H1 (cell line): ENCODE measurements around the gene C12orf42. TPM values are rescaled to one million over a fixed set of nuclear protein-coding genes. Genes with fewer than 3 reads are reported as not detected.

Source experiments
- BACH1 ChIP-seq: IDR thresholded peaks from 2 replicates; pipeline ENCODE4 v1.6.1; 2012; ENCODE audit warnings: low read length, improper control_type of control experiment
- CBX5 ChIP-seq: fragments of 300-800, 300-1000 bp; sonication (generic); IDR thresholded peaks from 2 replicates; pipeline ENCODE4 v1.7.1; 2016; ENCODE audit warnings: antibody characterized with exemption, low read length, low read depth
- CHD1 ChIP-seq: IDR thresholded peaks from 2 replicates; pipeline ENCODE4 v1.6.1; 2012; ENCODE audit warnings: low read depth, low read length, improper control_type of control experiment
- CHD7 ChIP-seq: fragments of 300-600 bp; sonication (generic); IDR thresholded peaks from 2 replicates; pipeline ENCODE4 v1.7.1; 2012; ENCODE audit warnings: low read length, moderate library complexity, mild to moderate bottlenecking, inconsistent platforms; ENCODE audit not compliant: insufficient replicate concordance
- CTCF ChIP-seq, 3 experiments: IDR thresholded peaks; 1 replicate in 2 of 3; 2 replicates in 1 of 3; pipeline versions ENCODE4 v1.5.1 to v1.6.1; 2011; ENCODE audit warnings: low read length in 3 of 3, mild to moderate bottlenecking in 3 of 3, inconsistent platforms in 2 of 3, low read depth in 1 of 3, moderate library complexity in 1 of 3; ENCODE audit not compliant: insufficient read depth in 1 of 3; ENCODE audit errors: control extremely low read depth in 1 of 3
- HDAC6 ChIP-seq: IDR thresholded peaks from one replicate; pipeline ENCODE4 v1.7.1; 2012; ENCODE audit warnings: low read depth, mild to moderate bottlenecking, inconsistent platforms, low read length, moderate library complexity
- RBBP5 ChIP-seq: IDR thresholded peaks from 2 replicates; pipeline ENCODE4 v1.7.1; 2012; ENCODE audit warnings: low read depth, mild to moderate bottlenecking, inconsistent platforms, low read length, moderate library complexity, borderline replicate concordance
- SAP30 ChIP-seq: fragments of 300-600 bp; sonication (generic); IDR thresholded peaks from 2 replicates; pipeline ENCODE4 v1.7.1; 2012; ENCODE audit warnings: low read length, moderate library complexity, mild to moderate bottlenecking, inconsistent platforms; ENCODE audit not compliant: insufficient read depth, insufficient replicate concordance
- SIX5 ChIP-seq: IDR thresholded peaks from 2 replicates; pipeline ENCODE4 v1.6.1; 2011; ENCODE audit warnings: mild to moderate bottlenecking, low read depth, low read length
- TCF12 ChIP-seq: IDR thresholded peaks from 2 replicates; pipeline ENCODE4 v1.6.1; 2011; ENCODE audit warnings: low read depth, mild to moderate bottlenecking, low read length
- polyA plus RNA-seq, 7 experiments: library from polyadenylated mRNA; depleted of rRNA in 3 of 7; stranded (reverse) in 5 of 7; unstranded in 2 of 7; fragments of >200 nt in 5 of 7; fragments of 200-250 nt in 2 of 7; gene quantifications; 1 replicate in 5 of 7; 2 replicates in 1 of 7; 4 replicates in 1 of 7; pipeline versions ENCODE4 v1.2.1 to v1.2.3, GENCODE V29; 2011 to 2013; ENCODE audit warnings: missing spikeins in 2 of 7, mixed read lengths in 2 of 7
- total RNA-seq: library from RNA; stranded (reverse); fragmentation: NEBNext Ultra II Directional; extraction: Animal tissue kit (Norgen Biotek cat#: 25700); gene quantifications from 2 replicates; pipeline ENCODE4 v1.2.1, GENCODE V29; 2021

Gene C12orf42
- total and polyA plus RNA-seq, 2 of the 8 experiments (the other 6 are each of a cell fraction or from before 2014, with no cell fraction given) = 0.05 TPM; not detected in 1

- TF ChIP-seq CHD7 (no peak), SAP30 (no peak), CHD1 (no peak), BACH1 (no peak), CTCF (IDR thresholded peaks at IDR 0.05; ENCODE audit: control extremely low read depth in 1 of 3, insufficient read depth in 1 of 3, low read depth in 1 of 3, low read length in 3 of 3) (no peak), HDAC6 (no peak), TCF12 (no peak), CBX5 (no peak), RBBP5 (no peak), SIX5 (no peak)
These were observed 3.2 kb upstream of the C12orf42 start (continued) for GRCh38 chr12:103498990-103499389.
